ENCODE measurements around the gene DSCAML1. TPM values are rescaled to one million over a fixed set of nuclear protein-coding genes. Genes with fewer than 3 reads are reported as not detected.

DSCAML1 gene
- total RNA-seq, 1 experiment from 2014 or later = not detected

DNA sequence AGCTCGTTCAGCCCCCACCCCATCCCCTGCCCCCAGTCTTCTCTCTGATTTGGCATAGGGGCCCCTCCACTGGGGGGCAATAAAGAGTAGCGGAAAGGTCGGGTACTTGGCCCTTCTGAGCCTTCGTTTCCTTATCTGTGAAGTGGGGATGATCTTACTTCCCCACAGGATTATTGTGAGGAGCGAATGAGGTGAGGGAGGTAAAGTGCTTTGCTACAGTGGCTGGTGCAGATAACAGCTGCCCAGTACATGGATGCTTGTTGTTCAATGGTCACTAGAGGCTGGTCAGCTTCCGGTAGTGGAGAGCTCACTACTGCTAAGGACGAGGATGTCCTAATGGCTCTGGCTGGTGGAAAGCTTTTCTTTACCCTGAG, 368.2 kb downstream of the DSCAML1 start:
- no peaks in the 10 kb centered on the region for H4K20me1 ChIP-seq (ENCODE audit: low read length)
- H3F3A ChIP-seq (ENCODE audit: low read length, unreplicated experiment) = no peaks in the 10 kb centered on the region
- H3K79me2 ChIP-seq (ENCODE audit: low read length) = no peaks in the 10 kb centered on the region
- intact Hi-C loops (cut with micrococcal nuclease) = loop anchor here (5.0 kb wide), 2 partner anchors 388 to 518 kb away; no protein-coding TSS in a partner anchor
- TF ChIP-seq EZH2 (IDR thresholded peaks at IDR 0.05; ENCODE audit: low read length, unreplicated experiment) (no peak), EZH2phosphoT487 (IDR thresholded peaks at IDR 0.05; ENCODE audit: borderline replicate concordance, low read length) (no peak)
- TF ChIP-seq, protein P1, sequence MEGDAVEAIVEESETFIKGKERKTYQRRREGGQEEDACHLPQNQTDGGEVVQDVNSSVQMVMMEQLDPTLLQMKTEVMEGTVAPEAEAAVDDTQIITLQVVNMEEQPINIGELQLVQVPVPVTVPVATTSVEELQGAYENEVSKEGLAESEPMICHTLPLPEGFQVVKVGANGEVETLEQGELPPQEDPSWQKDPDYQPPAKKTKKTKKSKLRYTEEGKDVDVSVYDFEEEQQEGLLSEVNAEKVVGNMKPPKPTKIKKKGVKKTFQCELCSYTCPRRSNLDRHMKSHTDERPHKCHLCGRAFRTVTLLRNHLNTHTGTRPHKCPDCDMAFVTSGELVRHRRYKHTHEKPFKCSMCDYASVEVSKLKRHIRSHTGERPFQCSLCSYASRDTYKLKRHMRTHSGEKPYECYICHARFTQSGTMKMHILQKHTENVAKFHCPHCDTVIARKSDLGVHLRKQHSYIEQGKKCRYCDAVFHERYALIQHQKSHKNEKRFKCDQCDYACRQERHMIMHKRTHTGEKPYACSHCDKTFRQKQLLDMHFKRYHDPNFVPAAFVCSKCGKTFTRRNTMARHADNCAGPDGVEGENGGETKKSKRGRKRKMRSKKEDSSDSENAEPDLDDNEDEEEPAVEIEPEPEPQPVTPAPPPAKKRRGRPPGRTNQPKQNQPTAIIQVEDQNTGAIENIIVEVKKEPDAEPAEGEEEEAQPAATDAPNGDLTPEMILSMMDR (conservative IDR thresholded peaks at IDR 0.05; ENCODE audit: low read depth, low read length) = 0 out of 2 replicates have a peak, but pooled peaks have one; percentile 25
- no peak overlapping the region for H3K4me2 ChIP-seq (ENCODE audit: low read length)
- H3K9ac ChIP-seq (ENCODE audit: low read length) = no peak overlapping the region
- H2AFZ ChIP-seq (ENCODE audit: low read length) = no peak overlapping the region
- no peak overlapping the region for H3K27ac ChIP-seq (ENCODE audit: low read length)
- ChIA-PET POLR2A (ENCODE audit: unreplicated experiment) (no interaction called here), CTCF (no interaction called here)
- peaks cover 43% of the 10 kb centered on the region for H3K27me3 ChIP-seq (ENCODE audit: low read length)
- ATAC-seq = no peak
- no peaks in the 10 kb centered on the region for H3K9me3 ChIP-seq (ENCODE audit: low read length)
- H3K36me3 ChIP-seq (ENCODE audit: low read depth, low read length) = no peaks in the 10 kb centered on the region
- no TSS peak for BruUV-seq (replicated peaks)
- H3K4me3 ChIP-seq (ENCODE audit: low read length) = no peak overlapping the region
- no peak for DNase-seq
- H3K9me2 ChIP-seq (replicated peaks; ENCODE audit: low read length) = no peaks in the 10 kb centered on the region
- H3K4me1 ChIP-seq (ENCODE audit: insufficient read depth, low read length) = no peaks in the 10 kb centered on the region

DNA sequence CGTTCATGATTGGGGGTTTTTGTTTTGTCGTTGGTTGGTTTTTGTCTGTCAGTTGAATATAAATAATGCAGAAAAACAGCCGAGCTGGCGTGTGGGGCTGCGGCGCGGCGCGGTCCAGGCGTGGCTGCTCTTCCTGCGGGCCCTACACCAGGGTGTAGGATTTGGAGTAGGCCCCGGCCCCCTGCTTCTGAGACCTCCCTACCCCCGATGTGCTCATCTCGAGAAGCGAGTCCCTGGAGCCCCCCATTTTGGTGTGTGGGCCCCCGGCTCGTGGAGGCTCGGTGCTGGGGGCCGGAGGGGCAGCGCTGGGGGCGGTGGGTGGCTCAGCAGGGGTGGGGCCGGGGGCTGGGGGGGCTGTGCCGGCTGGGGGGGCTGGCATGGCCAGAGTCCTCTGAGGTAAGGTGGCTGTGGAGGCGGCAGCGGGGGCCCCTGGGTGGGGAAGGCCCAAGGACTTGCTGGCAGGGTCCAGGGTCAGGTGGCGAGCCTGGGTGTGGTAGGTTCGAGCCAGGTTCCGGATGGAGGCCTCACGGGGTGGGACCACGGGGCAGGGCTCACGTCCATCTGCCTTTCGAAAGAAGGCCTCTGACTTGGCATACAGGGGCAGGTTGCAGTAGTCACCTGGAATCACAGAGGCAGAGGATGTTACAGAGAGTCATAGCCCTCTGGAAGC, 368.7 kb downstream of the DSCAML1 start:
- intact Hi-C loops (cut with micrococcal nuclease) = loop anchor here (5.0 kb wide), 2 partner anchors 389 to 519 kb away; no protein-coding TSS in a partner anchor
- BruUV-seq (replicated peaks) = no TSS peak
- H3K36me3 ChIP-seq (ENCODE audit: low read depth, low read length) = no peaks in the 10 kb centered on the region
- H3K9me2 ChIP-seq (replicated peaks; ENCODE audit: low read length) = no peaks in the 10 kb centered on the region
- ATAC-seq (no peak), DNase-seq (no peak)
- peaks cover 43% of the 10 kb centered on the region for H3K27me3 ChIP-seq (ENCODE audit: low read length)
- H3K4me3 ChIP-seq (ENCODE audit: low read length) = no peak overlapping the region
- POLR2A ChIA-PET (ENCODE audit: unreplicated experiment) = no interaction called here
- no peak overlapping the region for H3K27ac ChIP-seq (ENCODE audit: low read length)
- CTCF ChIA-PET = no interaction called here
- no peaks in the 10 kb centered on the region for H3K4me1 ChIP-seq (ENCODE audit: insufficient read depth, low read length)
- H2AFZ ChIP-seq (ENCODE audit: low read length) = no peak overlapping the region
- H4K20me1 ChIP-seq (ENCODE audit: low read length) = no peaks in the 10 kb centered on the region
- TF ChIP-seq EZH2 (IDR thresholded peaks at IDR 0.05; ENCODE audit: low read length, unreplicated experiment) (no peak), EZH2phosphoT487 (IDR thresholded peaks at IDR 0.05; ENCODE audit: borderline replicate concordance, low read length) (no peak)
- TF ChIP-seq, protein P1 (conservative IDR thresholded peaks at IDR 0.05; ENCODE audit: low read depth, low read length) = no peak
- H3K4me2 ChIP-seq (ENCODE audit: low read length) = no peak overlapping the region
- H3F3A ChIP-seq (ENCODE audit: low read length, unreplicated experiment) = no peaks in the 10 kb centered on the region
- no peaks in the 10 kb centered on the region for H3K79me2 ChIP-seq (ENCODE audit: low read length)
- H3K9ac ChIP-seq (ENCODE audit: low read length) = no peak overlapping the region
- H3K9me3 ChIP-seq (ENCODE audit: low read length) = no peaks in the 10 kb centered on the region

DNA sequence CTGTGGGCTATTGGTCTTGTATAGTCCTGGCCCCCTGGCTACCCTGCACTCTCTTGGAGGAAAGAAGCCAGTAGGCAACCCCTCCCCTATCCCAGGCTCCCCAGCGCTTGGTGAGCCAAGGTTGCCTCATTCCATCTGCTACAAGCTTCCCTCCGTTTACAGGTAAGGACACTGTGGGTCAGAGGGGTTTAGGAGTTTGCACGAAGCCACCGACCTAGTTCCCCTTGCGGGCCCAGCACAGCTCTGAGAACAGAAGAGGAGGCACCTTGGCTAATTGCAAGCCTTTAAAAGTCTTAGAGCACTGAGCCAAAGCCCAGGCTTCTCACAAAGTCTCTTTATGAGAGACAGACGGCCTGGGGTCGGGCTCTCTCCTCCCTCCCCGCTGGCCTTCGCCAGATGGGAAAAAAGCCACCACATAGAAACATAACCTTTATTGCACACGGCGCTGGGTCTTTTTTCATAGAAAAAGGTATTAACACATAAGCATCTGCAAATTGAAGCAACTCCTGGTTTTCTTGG, 369.6 kb downstream of the DSCAML1 start:
- Histone ChIP-seq H3F3A (ENCODE audit: low read length, unreplicated experiment) (no peaks in the 10 kb centered on the region), H3K9me3 (ENCODE audit: low read length) (no peaks in the 10 kb centered on the region), H3K9me2 (replicated peaks; ENCODE audit: low read length) (no peaks in the 10 kb centered on the region), H3K4me1 (ENCODE audit: insufficient read depth, low read length) (no peaks in the 10 kb centered on the region), H4K20me1 (ENCODE audit: low read length) (no peaks in the 10 kb centered on the region), H3K27ac (ENCODE audit: low read length) (no peak overlapping the region), H3K36me3 (ENCODE audit: low read depth, low read length) (no peaks in the 10 kb centered on the region), H3K4me2 (ENCODE audit: low read length) (no peak overlapping the region), H3K9ac (ENCODE audit: low read length) (no peak overlapping the region), H3K27me3 (ENCODE audit: low read length) (peaks cover 42% of the 10 kb centered on the region), H2AFZ (ENCODE audit: low read length) (no peak overlapping the region), H3K79me2 (ENCODE audit: low read length) (no peaks in the 10 kb centered on the region), H3K4me3 (ENCODE audit: low read length) (no peak overlapping the region)
- ChIA-PET POLR2A (ENCODE audit: unreplicated experiment) (no interaction called here), CTCF (no interaction called here)
- intact Hi-C loops (cut with micrococcal nuclease) = loop anchor here (2.0 to 5.0 kb wide), 3 partner anchors 390 to 625 kb away; no protein-coding TSS in a partner anchor
- no TSS peak for BruUV-seq (replicated peaks)
- TF ChIP-seq, protein P1 (conservative IDR thresholded peaks at IDR 0.05; ENCODE audit: low read depth, low read length) = no peak
- no peak for TF ChIP-seq EZH2 (IDR thresholded peaks at IDR 0.05; ENCODE audit: low read length, unreplicated experiment)
- TF ChIP-seq EZH2phosphoT487 (IDR thresholded peaks at IDR 0.05; ENCODE audit: borderline replicate concordance, low read length) = no peak
- DNase-seq (no peak), ATAC-seq (no peak)
